CD4-positive, alpha-beta T cell (primary cell): ENCODE results near the gene TTC23L. TPM values are rescaled to one million over a fixed set of nuclear protein-coding genes. Genes with fewer than 3 reads are reported as not detected.

Source experiments
- ATAC-seq: fragments of 200-7000 bp; cut with Tn5 transposase; one replicate; pipeline ENCODE4 v1.10.0; 2022; ENCODE audit warnings: mild to moderate bottlenecking; ENCODE audit not compliant: poor library complexity
- CTCF ChIA-PET: fragments of 350-600 bp; sonication (Branson Sonifier 250); formaldehyde crosslinking; loops from one replicate; lab custom pipeline; 2021; ENCODE audit warnings: antibody characterized with exemption, inconsistent platforms; lab: Charles Lee
- POLR2A ChIA-PET: fragments of 350-600 bp; sonication (Branson Sonifier 250); formaldehyde crosslinking; loops from one replicate; lab custom pipeline; 2021; ENCODE audit warnings: antibody characterized with exemption, inconsistent platforms; lab: Charles Lee
- DNase-seq, 14 experiments: peaks; one replicate each; pipeline ENCODE4 v3.0.0-alpha.2; 2013 to 2020; ENCODE audit warnings: mixed read lengths in 2 of 14
- H3K27ac ChIP-seq, 2 donors: one replicate each; pipeline versions ENCODE4 v1.5.1 to v1.7.0; 2013; ENCODE audit warnings: low read length in 2 of 2, low read depth in 1 of 2, mild to moderate bottlenecking in 1 of 2
- H3K27me3 ChIP-seq, 2 experiments: 1 replicate in 1 of 2; 2 replicates in 1 of 2; pipeline versions ENCODE4 v1.6.1 to v1.7.0; 2013; ENCODE audit warnings: low read length in 2 of 2, control low read depth in 1 of 2, mild to moderate bottlenecking in 1 of 2, moderate library complexity in 1 of 2; ENCODE audit not compliant: insufficient read depth in 2 of 2, control insufficient read depth in 1 of 2
- H3K36me3 ChIP-seq: one replicate; pipeline ENCODE4 v1.6.1; 2013; ENCODE audit warnings: low read length, control low read depth; ENCODE audit not compliant: insufficient read depth
- H3K4me1 ChIP-seq: one replicate; pipeline ENCODE4 v1.6.1; 2013; ENCODE audit warnings: low read length, control low read depth; ENCODE audit not compliant: insufficient read depth
- H3K4me3 ChIP-seq: one replicate; pipeline ENCODE4 v1.5.1; 2013; ENCODE audit warnings: mild to moderate bottlenecking, low read length, moderate library complexity
- H3K9me3 ChIP-seq, 2 experiments: 1 replicate in 1 of 2; 2 replicates in 1 of 2; pipeline versions ENCODE4 v1.6.1 to v1.7.0; 2013; ENCODE audit warnings: low read length in 2 of 2, mild to moderate bottlenecking in 2 of 2, control low read depth in 1 of 2, moderate library complexity in 1 of 2; ENCODE audit not compliant: control insufficient read depth in 1 of 2, insufficient read depth in 1 of 2
- H3K27ac Mint-ChIP-seq: one replicate; pipeline ENCODE4 v1.8.0; 2020; ENCODE audit warnings: mixed read lengths
- H3K27me3 Mint-ChIP-seq: one replicate; pipeline ENCODE4 v1.8.0; 2021; ENCODE audit warnings: mixed read lengths
- H3K36me3 Mint-ChIP-seq: one replicate; pipeline ENCODE4 v1.8.0; 2021; ENCODE audit warnings: low read depth, mixed read lengths
- H3K4me1 Mint-ChIP-seq: one replicate; pipeline ENCODE4 v1.8.0; 2021; ENCODE audit warnings: low read depth, mixed read lengths
- H3K4me3 Mint-ChIP-seq: one replicate; pipeline ENCODE4 v1.8.0; 2020; ENCODE audit warnings: mild to moderate bottlenecking, mixed read lengths
- H3K9me3 Mint-ChIP-seq: one replicate; pipeline ENCODE4 v1.8.0; 2020; ENCODE audit warnings: mixed read lengths
- intact Hi-C, 2 experiments: fragments of 100-400 bp; cut with DNase I in 1 of 2; cut with micrococcal nuclease in 1 of 2; formaldehyde crosslinking; loops; one replicate each; pipeline versions ENCODE4 v1.15.1 to v1.9.0; 2023 to 2025; cut with DNase I, micrococcal nuclease
- total RNA-seq, 174 experiments: library from RNA in 2 of 174; stranded (reverse) in 2 of 174; gene quantifications; one replicate each; pipeline ENCODE4 v1.2.3 and lab custom pipeline; 2021 to 2026
- TF ChIP-seq, protein P1 (sequence below): fragments of 200-600 bp; IDR thresholded peaks from one replicate; pipeline ENCODE4 v1.8.0; 2022; ENCODE audit warnings: antibody characterized with exemption, mild to moderate bottlenecking

The TTC23L gene
- total RNA-seq, 2 experiments from 2014 or later: 0.20 TPM; not detected in 1

DNA sequence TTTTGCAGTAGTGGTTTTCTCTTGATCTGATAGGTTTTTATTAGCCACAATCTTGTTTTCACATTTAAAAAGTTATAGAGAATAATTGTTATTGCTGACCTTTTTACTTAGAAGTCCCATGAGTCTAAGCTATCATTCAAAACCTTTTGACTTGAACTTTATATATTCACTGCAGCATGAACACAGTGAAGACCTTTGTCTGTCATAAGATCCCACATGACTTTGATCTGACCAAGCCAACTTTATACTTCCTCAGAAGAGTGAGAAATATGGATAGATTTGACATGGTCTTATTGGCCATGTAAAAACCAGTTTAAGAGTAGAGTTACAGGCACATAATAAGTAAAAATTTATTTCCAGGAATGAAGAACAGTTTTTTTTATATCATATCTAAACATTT, 42.3 kb downstream of the TTC23L start:
- no peak overlapping the region for H3K4me3 ChIP-seq
- H3K36me3 ChIP-seq: no peaks in the 10 kb centered on the region
- intact Hi-C loops: loop anchor here in 1 of 2 experiments (5.0 kb wide), 1 partner anchor 74 kb away; no protein-coding TSS in a partner anchor
- ATAC-seq (no peak), DNase-seq (no peak)
- Mint-ChIP-seq H3K4me1 (no peaks in the 10 kb centered on the region), H3K27me3 (peaks cover 14% of the 10 kb centered on the region), H3K9me3 (no peaks in the 10 kb centered on the region), H3K36me3 (no peaks in the 10 kb centered on the region), H3K4me3 (no peak overlapping the region), H3K27ac (no peak overlapping the region)
- POLR2A ChIA-PET: no interaction called here
- H3K27ac ChIP-seq: no peak overlapping the region
- no peaks in the 10 kb centered on the region for H3K27me3 ChIP-seq
- CTCF ChIA-PET: no interaction called here
- H3K9me3 ChIP-seq: no peaks in the 10 kb centered on the region
- TF ChIP-seq, protein P1, sequence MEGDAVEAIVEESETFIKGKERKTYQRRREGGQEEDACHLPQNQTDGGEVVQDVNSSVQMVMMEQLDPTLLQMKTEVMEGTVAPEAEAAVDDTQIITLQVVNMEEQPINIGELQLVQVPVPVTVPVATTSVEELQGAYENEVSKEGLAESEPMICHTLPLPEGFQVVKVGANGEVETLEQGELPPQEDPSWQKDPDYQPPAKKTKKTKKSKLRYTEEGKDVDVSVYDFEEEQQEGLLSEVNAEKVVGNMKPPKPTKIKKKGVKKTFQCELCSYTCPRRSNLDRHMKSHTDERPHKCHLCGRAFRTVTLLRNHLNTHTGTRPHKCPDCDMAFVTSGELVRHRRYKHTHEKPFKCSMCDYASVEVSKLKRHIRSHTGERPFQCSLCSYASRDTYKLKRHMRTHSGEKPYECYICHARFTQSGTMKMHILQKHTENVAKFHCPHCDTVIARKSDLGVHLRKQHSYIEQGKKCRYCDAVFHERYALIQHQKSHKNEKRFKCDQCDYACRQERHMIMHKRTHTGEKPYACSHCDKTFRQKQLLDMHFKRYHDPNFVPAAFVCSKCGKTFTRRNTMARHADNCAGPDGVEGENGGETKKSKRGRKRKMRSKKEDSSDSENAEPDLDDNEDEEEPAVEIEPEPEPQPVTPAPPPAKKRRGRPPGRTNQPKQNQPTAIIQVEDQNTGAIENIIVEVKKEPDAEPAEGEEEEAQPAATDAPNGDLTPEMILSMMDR: no peak
- H3K4me1 ChIP-seq: no peaks in the 10 kb centered on the region

GRCh38 chr5:34886392-34887119, 47.6 kb downstream of the TTC23L start:
- DNase-seq (no peak), ATAC-seq (no peak)
- Histone ChIP-seq H3K9me3 (no peaks in the 10 kb centered on the region), H3K4me3 (no peak overlapping the region), H3K27me3 (no peaks in the 10 kb centered on the region), H3K27ac (no peak overlapping the region), H3K36me3 (no peaks in the 10 kb centered on the region), H3K4me1 (no peaks in the 10 kb centered on the region)
- no peaks in the 10 kb centered on the region for H3K4me1 Mint-ChIP-seq
- no peaks in the 10 kb centered on the region for H3K36me3 Mint-ChIP-seq
- H3K9me3 Mint-ChIP-seq: no peaks in the 10 kb centered on the region
- no peak overlapping the region for H3K4me3 Mint-ChIP-seq
- peaks cover 3% of the 10 kb centered on the region for H3K27me3 Mint-ChIP-seq
- intact Hi-C loops: no loop called here
- ChIA-PET POLR2A (no interaction called here), CTCF (no interaction called here)
- no peak overlapping the region for H3K27ac Mint-ChIP-seq
- TF ChIP-seq, protein P1: no peak

DNA sequence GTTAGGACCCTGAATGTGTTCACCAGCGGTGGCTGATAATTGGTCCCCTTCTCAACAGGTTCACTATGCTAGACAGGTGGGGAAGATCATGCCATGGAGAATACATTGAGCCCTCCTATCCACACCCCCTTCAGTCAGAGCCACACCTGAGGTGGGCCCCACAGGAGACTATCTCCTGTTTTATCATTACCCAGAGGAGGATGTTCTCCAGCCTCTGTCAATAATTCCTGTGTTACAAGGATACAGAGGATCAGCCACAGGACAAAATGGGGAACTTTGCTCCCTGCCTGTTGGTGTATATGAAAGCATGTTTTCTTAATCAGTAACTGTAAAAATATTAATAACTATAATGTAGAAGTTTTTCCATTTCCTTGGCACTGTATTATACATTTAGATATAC, 50.4 kb downstream of the TTC23L start:
- intact Hi-C loops: no loop called here
- POLR2A ChIA-PET: no interaction called here
- peaks cover 3% of the 10 kb centered on the region for H3K27me3 Mint-ChIP-seq

More for the DNA sequence above, 50.4 kb downstream of the TTC23L start:
- Mint-ChIP-seq H3K4me3 (no peak overlapping the region), H3K36me3 (no peaks in the 10 kb centered on the region), H3K27ac (no peak overlapping the region), H3K4me1 (no peaks in the 10 kb centered on the region), H3K9me3 (no peaks in the 10 kb centered on the region)
- no peaks in the 10 kb centered on the region for H3K27me3 ChIP-seq
- no peaks in the 10 kb centered on the region for H3K36me3 ChIP-seq
- H3K9me3 ChIP-seq: no peaks in the 10 kb centered on the region
- DNase-seq (no peak), ATAC-seq (no peak)
- no peak overlapping the region for H3K27ac ChIP-seq
- H3K4me3 ChIP-seq: no peak overlapping the region
- CTCF ChIA-PET: no interaction called here
- no peaks in the 10 kb centered on the region for H3K4me1 ChIP-seq
- TF ChIP-seq, protein P1: no peak
